GM23338 (cell line): Measurements from ENCODE around the gene CD80. TPM values are rescaled to one million over a fixed set of nuclear protein-coding genes. Genes with fewer than 3 reads are reported as not detected.
A peak's percentile ranks its signal among the peaks of the same experiment; 100 is the strongest.

Experiments used
- ATAC-seq: fragments of 200-7000 bp; cut with Tn5 transposase; 3 replicates; pipeline ENCODE4 v1.9.1; 2020
- DNase-seq: peaks from one replicate; pipeline ENCODE4 v3.0.0-alpha.2; 2015; ENCODE audit warnings: low spot score
- H2AFZ ChIP-seq: fragments of 200-600 bp; sonication (generic); 2 replicates; pipeline ENCODE4 v1.8.0; 2016; ENCODE audit warnings: antibody characterized with exemption, mild to moderate bottlenecking, moderate library complexity
- H3F3A ChIP-seq: fragments of 200-600 bp; sonication (generic); replicated peaks from 2 replicates; pipeline ENCODE4 v1.8.0; 2017; ENCODE audit warnings: antibody characterized with exemption, mixed run types, low read depth
- H3K27ac ChIP-seq: fragments of 200-600 bp; sonication (generic); 2 replicates; pipeline ENCODE4 v1.6.1; 2016; ENCODE audit warnings: low read depth
- H3K27me3 ChIP-seq: fragments of 200-600 bp; sonication (generic); 2 replicates; pipeline ENCODE4 v1.8.0; 2016; ENCODE audit warnings: mild to moderate bottlenecking, mixed run types, moderate library complexity; ENCODE audit not compliant: insufficient read depth
- H3K36me3 ChIP-seq: fragments of 200-600 bp; sonication (generic); 2 replicates; pipeline ENCODE4 v1.8.0; 2016; ENCODE audit warnings: mild to moderate bottlenecking; ENCODE audit not compliant: insufficient read depth
- H3K4me1 ChIP-seq: fragments of 200-600 bp; sonication (generic); 2 replicates; pipeline ENCODE4 v1.8.0; 2016; ENCODE audit warnings: mild to moderate bottlenecking, moderate library complexity; ENCODE audit not compliant: insufficient read depth
- H3K4me2 ChIP-seq: fragments of 200-600 bp; sonication (generic); 2 replicates; pipeline ENCODE4 v1.7.1; 2017; ENCODE audit warnings: mixed run types
- H3K4me3 ChIP-seq: fragments of 200-600 bp; sonication (generic); 2 replicates; pipeline ENCODE4 v1.6.1; 2016; ENCODE audit warnings: mixed run types
- H3K79me2 ChIP-seq: fragments of 200-600 bp; sonication (generic); replicated peaks from 2 replicates; pipeline ENCODE4 v1.8.0; 2017; ENCODE audit warnings: mild to moderate bottlenecking; ENCODE audit not compliant: insufficient read depth
- H3K9me2 ChIP-seq: fragments of 200-600 bp; sonication (generic); 2 replicates; pipeline ENCODE4 v1.8.0; 2017; ENCODE audit not compliant: insufficient read depth
- H4K20me1 ChIP-seq: fragments of 200-600 bp; sonication (generic); replicated peaks from 2 replicates; pipeline ENCODE4 v1.8.0; 2017; ENCODE audit warnings: mild to moderate bottlenecking; ENCODE audit not compliant: insufficient read depth
- H3K27ac Mint-ChIP-seq: 2 replicates; pipeline ENCODE4 v1.8.0; 2020; ENCODE audit warnings: inconsistent platforms, mild to moderate bottlenecking, moderate library complexity, mixed read lengths
- H3K27me3 Mint-ChIP-seq: 3 replicates; pipeline ENCODE4 v1.8.0; 2022; ENCODE audit warnings: low read depth, mild to moderate bottlenecking, moderate library complexity, mixed read lengths, inconsistent platforms; ENCODE audit not compliant: insufficient read depth, poor library complexity
- H3K36me3 Mint-ChIP-seq: 3 replicates; pipeline ENCODE4 v1.8.0; 2021; ENCODE audit warnings: low read depth, mild to moderate bottlenecking, inconsistent platforms, moderate library complexity, mixed read lengths
- H3K4me1 Mint-ChIP-seq: 3 replicates; pipeline ENCODE4 v1.8.0; 2020; ENCODE audit warnings: mild to moderate bottlenecking, inconsistent platforms, mixed read lengths
- H3K4me3 Mint-ChIP-seq: 3 replicates; pipeline ENCODE4 v1.8.0; 2021; ENCODE audit warnings: moderate library complexity, mild to moderate bottlenecking, inconsistent platforms, mixed read lengths
- H3K9me3 Mint-ChIP-seq: 3 replicates; pipeline ENCODE4 v1.8.0; 2020; ENCODE audit warnings: moderate library complexity, mild to moderate bottlenecking, inconsistent platforms, mixed read lengths
- CREB1 ChIP-seq: fragments of 250-450 bp; sonication (Bioruptor Pico); IDR thresholded peaks from 2 replicates; pipeline ENCODE4 v1.5.0; 2020; ENCODE audit warnings: low read depth, mild to moderate bottlenecking, moderate library complexity
- EZH2 ChIP-seq: fragments of 200-600 bp; sonication (generic); IDR thresholded peaks from one replicate; pipeline ENCODE4 v1.8.0; 2017; ENCODE audit warnings: antibody characterized with exemption, mild to moderate bottlenecking, low read depth; ENCODE audit not compliant: unreplicated experiment
- EZH2phosphoT487 ChIP-seq: fragments of 200-600 bp; sonication (generic); IDR thresholded peaks from one replicate; pipeline ENCODE4 v1.8.1; 2018; ENCODE audit warnings: antibody characterized with exemption; ENCODE audit not compliant: unreplicated experiment
- JUNB ChIP-seq: IDR thresholded peaks from one replicate; pipeline ENCODE4 v1.6.1; 2016; ENCODE audit warnings: antibody characterized with exemption; ENCODE audit not compliant: unreplicated experiment
- NANOG ChIP-seq: IDR thresholded peaks from 2 replicates; pipeline ENCODE4 v1.6.1; 2016; ENCODE audit warnings: antibody characterized with exemption, borderline replicate concordance
- STAT1 ChIP-seq: IDR thresholded peaks from one replicate; pipeline ENCODE4 v1.6.1; 2016; ENCODE audit warnings: antibody characterized with exemption; ENCODE audit not compliant: unreplicated experiment
- ZNF114 ChIP-seq: fragments of 250-450 bp; sonication (Bioruptor Pico); IDR thresholded peaks from 2 replicates; pipeline ENCODE4 v1.5.0; 2020; ENCODE audit warnings: mild to moderate bottlenecking, moderate library complexity
- ZNF331 ChIP-seq: fragments of 250-450 bp; sonication (Bioruptor Pico); IDR thresholded peaks from 2 replicates; pipeline ENCODE4 v1.5.0; 2020; ENCODE audit warnings: low read depth, mild to moderate bottlenecking, moderate library complexity
- polyA plus RNA-seq: library from polyadenylated mRNA; unstranded; fragments of >200 nt; fragmentation: Nextera tagmentation; extraction: Ambion mirVana; gene quantifications from 2 replicates; pipeline ENCODE4 v1.2.1, GENCODE V29; 2016
- total RNA-seq: library from RNA; depleted of rRNA; stranded (reverse); fragments of >200 nt; shearing (Covaris generic); gene quantifications from 2 replicates; pipeline ENCODE4 v1.2.3, GENCODE V29; 2014
- TF ChIP-seq, protein P1 (sequence below), 2 experiments: fragments of 200-600 bp in 1 of 2; sonication (generic) in 1 of 2; conservative IDR thresholded peaks; 2 replicates each; pipeline versions ENCODE4 v1.5.1 to v1.6.1; 2016 to 2017; ENCODE audit warnings: antibody characterized with exemption in 2 of 2, low read depth in 2 of 2, mild to moderate bottlenecking in 2 of 2, moderate library complexity in 1 of 2
- TF ChIP-seq, protein P2 (sequence below): IDR thresholded peaks from one replicate; pipeline ENCODE4 v1.6.1; 2018; ENCODE audit warnings: antibody characterized with exemption; ENCODE audit not compliant: unreplicated experiment

CD80 gene
- total and polyA plus RNA-seq, 2 experiments from 2014 or later, result not detected

DNA sequence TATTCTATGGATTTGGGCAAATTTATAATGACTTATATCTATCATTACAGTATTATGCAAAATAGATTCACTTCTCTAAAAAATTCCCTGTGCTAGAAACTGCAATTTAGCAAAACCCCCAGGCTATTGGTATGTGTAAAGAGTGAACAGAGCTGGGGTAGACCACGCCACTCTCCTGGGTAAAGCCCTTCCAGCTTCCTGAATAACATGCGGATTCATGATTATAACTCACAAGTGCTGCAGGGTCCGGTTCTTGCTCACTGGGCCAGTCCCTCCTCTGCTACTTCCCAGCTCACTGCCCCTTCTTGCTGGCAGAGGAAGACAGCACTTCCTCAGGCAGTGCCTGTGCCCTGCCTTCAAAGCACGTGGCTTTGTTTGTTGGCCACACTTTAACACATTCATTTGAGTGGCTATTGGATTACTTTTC is 4.1 kb downstream of the CD80 start (continued):
- TF ChIP-seq, protein P1, sequence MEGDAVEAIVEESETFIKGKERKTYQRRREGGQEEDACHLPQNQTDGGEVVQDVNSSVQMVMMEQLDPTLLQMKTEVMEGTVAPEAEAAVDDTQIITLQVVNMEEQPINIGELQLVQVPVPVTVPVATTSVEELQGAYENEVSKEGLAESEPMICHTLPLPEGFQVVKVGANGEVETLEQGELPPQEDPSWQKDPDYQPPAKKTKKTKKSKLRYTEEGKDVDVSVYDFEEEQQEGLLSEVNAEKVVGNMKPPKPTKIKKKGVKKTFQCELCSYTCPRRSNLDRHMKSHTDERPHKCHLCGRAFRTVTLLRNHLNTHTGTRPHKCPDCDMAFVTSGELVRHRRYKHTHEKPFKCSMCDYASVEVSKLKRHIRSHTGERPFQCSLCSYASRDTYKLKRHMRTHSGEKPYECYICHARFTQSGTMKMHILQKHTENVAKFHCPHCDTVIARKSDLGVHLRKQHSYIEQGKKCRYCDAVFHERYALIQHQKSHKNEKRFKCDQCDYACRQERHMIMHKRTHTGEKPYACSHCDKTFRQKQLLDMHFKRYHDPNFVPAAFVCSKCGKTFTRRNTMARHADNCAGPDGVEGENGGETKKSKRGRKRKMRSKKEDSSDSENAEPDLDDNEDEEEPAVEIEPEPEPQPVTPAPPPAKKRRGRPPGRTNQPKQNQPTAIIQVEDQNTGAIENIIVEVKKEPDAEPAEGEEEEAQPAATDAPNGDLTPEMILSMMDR (conservative IDR thresholded peaks at IDR 0.05; ENCODE audit: low read depth in 2 of 2), result no peak
- TF ChIP-seq NANOG (no peak), CREB1 (CRISPR knock-in tag) (no peak), ZNF331 (CRISPR knock-in tag) (no peak), EZH2 (no peak), STAT1 (no peak)
- TF ChIP-seq, protein P2, sequence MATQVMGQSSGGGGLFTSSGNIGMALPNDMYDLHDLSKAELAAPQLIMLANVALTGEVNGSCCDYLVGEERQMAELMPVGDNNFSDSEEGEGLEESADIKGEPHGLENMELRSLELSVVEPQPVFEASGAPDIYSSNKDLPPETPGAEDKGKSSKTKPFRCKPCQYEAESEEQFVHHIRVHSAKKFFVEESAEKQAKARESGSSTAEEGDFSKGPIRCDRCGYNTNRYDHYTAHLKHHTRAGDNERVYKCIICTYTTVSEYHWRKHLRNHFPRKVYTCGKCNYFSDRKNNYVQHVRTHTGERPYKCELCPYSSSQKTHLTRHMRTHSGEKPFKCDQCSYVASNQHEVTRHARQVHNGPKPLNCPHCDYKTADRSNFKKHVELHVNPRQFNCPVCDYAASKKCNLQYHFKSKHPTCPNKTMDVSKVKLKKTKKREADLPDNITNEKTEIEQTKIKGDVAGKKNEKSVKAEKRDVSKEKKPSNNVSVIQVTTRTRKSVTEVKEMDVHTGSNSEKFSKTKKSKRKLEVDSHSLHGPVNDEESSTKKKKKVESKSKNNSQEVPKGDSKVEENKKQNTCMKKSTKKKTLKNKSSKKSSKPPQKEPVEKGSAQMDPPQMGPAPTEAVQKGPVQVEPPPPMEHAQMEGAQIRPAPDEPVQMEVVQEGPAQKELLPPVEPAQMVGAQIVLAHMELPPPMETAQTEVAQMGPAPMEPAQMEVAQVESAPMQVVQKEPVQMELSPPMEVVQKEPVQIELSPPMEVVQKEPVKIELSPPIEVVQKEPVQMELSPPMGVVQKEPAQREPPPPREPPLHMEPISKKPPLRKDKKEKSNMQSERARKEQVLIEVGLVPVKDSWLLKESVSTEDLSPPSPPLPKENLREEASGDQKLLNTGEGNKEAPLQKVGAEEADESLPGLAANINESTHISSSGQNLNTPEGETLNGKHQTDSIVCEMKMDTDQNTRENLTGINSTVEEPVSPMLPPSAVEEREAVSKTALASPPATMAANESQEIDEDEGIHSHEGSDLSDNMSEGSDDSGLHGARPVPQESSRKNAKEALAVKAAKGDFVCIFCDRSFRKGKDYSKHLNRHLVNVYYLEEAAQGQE, result no peak

DNA sequence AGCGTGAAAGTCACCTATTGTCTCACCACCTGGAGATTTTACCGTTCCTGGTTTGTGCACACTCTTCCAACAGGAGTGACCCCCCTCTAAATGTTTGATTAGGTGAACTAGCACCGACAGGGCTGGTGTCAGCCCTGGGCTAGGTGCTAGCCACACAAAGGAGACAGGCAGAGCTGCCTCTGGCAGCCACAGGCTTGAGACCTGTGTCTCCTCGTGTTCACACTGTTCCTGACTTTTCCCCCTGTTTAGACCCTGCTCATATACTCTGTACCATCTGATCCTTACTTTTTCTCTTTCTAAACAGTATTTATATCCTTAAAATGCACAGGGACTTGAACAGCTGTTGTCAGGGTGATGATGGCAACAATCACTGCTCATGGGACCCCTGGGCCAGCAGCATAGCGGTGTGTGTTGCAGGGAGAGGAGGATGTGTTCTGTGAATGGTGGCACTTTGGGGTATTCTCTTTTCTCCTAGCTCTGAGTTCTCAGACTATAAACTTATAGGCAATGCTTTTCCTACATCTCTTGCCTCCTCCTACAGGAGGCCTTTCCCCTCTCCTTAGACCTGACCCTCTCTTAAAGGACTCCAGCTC is 5.5 kb downstream of the CD80 start:
- no peak overlapping the region for H3K4me3 Mint-ChIP-seq
- no peak overlapping the region for H3K27ac Mint-ChIP-seq
- H3K9me3 Mint-ChIP-seq, result no peaks in the 10 kb centered on the region
- H3K4me2 ChIP-seq, result no peak overlapping the region
- H3K4me1 Mint-ChIP-seq, result peaks cover 2% of the 10 kb centered on the region; the same call in 2 of the 3 replicates
- H3F3A ChIP-seq, result no peaks in the 10 kb centered on the region
- H3K27me3 ChIP-seq, result no peaks in the 10 kb centered on the region
- H3K36me3 ChIP-seq, result no peaks in the 10 kb centered on the region
- H3K4me3 ChIP-seq, result no peak overlapping the region
- peaks cover 2% of the 10 kb centered on the region for H3K27me3 Mint-ChIP-seq
- DNase-seq (no peak), ATAC-seq (no peak)
- 0 out of 2 replicates have a peak, but pooled peaks cover 2% of the 10 kb centered on the region for H3K4me1 ChIP-seq
- no peaks in the 10 kb centered on the region for H3K79me2 ChIP-seq
- no peaks in the 10 kb centered on the region for H3K36me3 Mint-ChIP-seq
- 0 out of 2 replicates have a peak, but pooled peaks cover 3% of the 10 kb centered on the region for H3K9me2 ChIP-seq
- H4K20me1 ChIP-seq, result no peaks in the 10 kb centered on the region
- H2AFZ ChIP-seq, result peak overlapping the region; percentile 18
- no peak overlapping the region for H3K27ac ChIP-seq
- TF ChIP-seq, protein P2, result no peak
- TF ChIP-seq NANOG (no peak), EZH2 (no peak), CREB1 (CRISPR knock-in tag) (no peak), ZNF114 (CRISPR knock-in tag) (no peak), JUNB (no peak), EZH2phosphoT487 (no peak), ZNF331 (CRISPR knock-in tag) (no peak)
- TF ChIP-seq, protein P1 (conservative IDR thresholded peaks at IDR 0.05; ENCODE audit: low read depth in 2 of 2), result no peak
